Embryonic facial prominence (tissue), 1 donor: ENCODE results near the gene CACNA1G.

Source experiments
- DNase-seq: peaks from one replicate; pipeline ENCODE4 v3.0.0-alpha.2; 2016; ENCODE audit errors: extremely low spot score

The CACNA1G gene

GRCh38 chr17:50588391-50589049 lies 28.0 kb downstream of the CACNA1G start:
- DNase-seq = no peak

GRCh38 chr17:50589095-50589705 lies 28.7 kb downstream of the CACNA1G start:
- no peak for DNase-seq

GRCh38 chr17:50590946-50591737 lies 30.6 kb downstream of the CACNA1G start:
- no peak for DNase-seq

GRCh38 chr17:50593321-50593720 lies 32.8 kb downstream of the CACNA1G start:
- no peak for DNase-seq

- DNase-seq = no peak
Measured at GRCh38 chr17:50594128-50594823, 33.8 kb downstream of the CACNA1G start.

- no peak for DNase-seq
Measured at GRCh38 chr17:50594892-50595291, 34.4 kb downstream of the CACNA1G start.

- no peak for DNase-seq
Measured at GRCh38 chr17:50596191-50597037, 35.9 kb downstream of the CACNA1G start.

GRCh38 chr17:50598487-50598886 lies 38.0 kb downstream of the CACNA1G start:
- DNase-seq = no peak

GRCh38 chr17:50599606-50600005 lies 39.1 kb downstream of the CACNA1G start:
- no peak for DNase-seq

- no peak for DNase-seq
Measured at GRCh38 chr17:50601823-50602375, 41.4 kb downstream of the CACNA1G start.

- DNase-seq = no peak
Measured at GRCh38 chr17:50602836-50603235, 42.3 kb downstream of the CACNA1G start.

- DNase-seq = no peak
Measured at GRCh38 chr17:50603340-50603739, 42.8 kb downstream of the CACNA1G start.

GRCh38 chr17:50604513-50604912 lies 44.0 kb downstream of the CACNA1G start:
- DNase-seq = peak; percentile 79

- no peak for DNase-seq
Measured at GRCh38 chr17:50605429-50605828, 44.9 kb downstream of the CACNA1G start.

- DNase-seq = no peak
Measured at GRCh38 chr17:50607522-50608175, 47.1 kb downstream of the CACNA1G start.

- DNase-seq = no peak
Measured at GRCh38 chr17:50608700-50609379, 48.3 kb downstream of the CACNA1G start.

GRCh38 chr17:50609380-50610074 lies 49.0 kb downstream of the CACNA1G start:
- DNase-seq = no peak

- no peak for DNase-seq
Measured at GRCh38 chr17:50611634-50612033, 51.1 kb downstream of the CACNA1G start.

- DNase-seq = no peak
Measured at GRCh38 chr17:50612281-50612680, 51.8 kb downstream of the CACNA1G start.
